GM10248 (cell line): ENCODE measurements around the gene RBBP8NL.

Experiments used
- CTCF ChIA-PET: fragments of 300-600 bp; sonication (Branson Sonifier 250); formaldehyde crosslinking; extraction: SDS; loops from one replicate; lab custom pipeline; 2021; ENCODE audit warnings: antibody characterized with exemption; lab: Yijun Ruan, JAX
- POLR2A ChIA-PET: fragments of 350-650 bp; sonication (Branson Sonifier 250); formaldehyde crosslinking; extraction: SDS; loops from one replicate; lab custom pipeline; 2020; ENCODE audit warnings: antibody characterized with exemption; lab: Yijun Ruan, JAX
- DNase-seq: peaks from one replicate; pipeline ENCODE4 v3.0.0; 2012; ENCODE audit errors: extremely low spot score
- CTCF ChIP-seq: IDR thresholded peaks from 2 replicates; pipeline ENCODE4 v1.5.1; 2012; ENCODE audit warnings: mild to moderate bottlenecking, low read depth; ENCODE audit errors: extremely low read depth, missing control alignments, control extremely low read depth

Gene RBBP8NL

GRCh38 chr20:62412194-62413024 is 14.9 kb downstream of the RBBP8NL start:
- DNase-seq, result no peak
- CTCF ChIA-PET, result no interaction called here
- no peak for TF ChIP-seq CTCF
- POLR2A ChIA-PET, result no interaction called here

- CTCF ChIA-PET, result interaction anchor here (1.5 to 2.7 kb wide), 6 partner anchors 12 to 205 kb away, joined by 3 to 12 read pairs (median 6); partner anchors contain the start of gene ADRM1
- TF ChIP-seq CTCF, result no peak
- POLR2A ChIA-PET, result no interaction called here
- DNase-seq, result no peak
Observed at GRCh38 chr20:62411479-62412193, 15.7 kb downstream of the RBBP8NL start.

- ChIA-PET POLR2A (interaction anchor here (0.5 kb wide), 1 partner anchor 31 kb away, joined by 3 read pairs; no protein-coding TSS in a partner anchor), CTCF (interaction anchor here (1.0 to 2.7 kb wide), 12 partner anchors 8 to 213 kb away, joined by 3 to 12 read pairs (median 4); partner anchors contain the start of gene ADRM1)
- no peak for DNase-seq
- no peak for TF ChIP-seq CTCF
Observed at GRCh38 chr20:62410746-62411478, 16.4 kb downstream of the RBBP8NL start.

GRCh38 chr20:62409931-62410745 is 17.2 kb downstream of the RBBP8NL start:
- CTCF ChIA-PET, result interaction anchor here (0.7 to 2.7 kb wide), 15 partner anchors 9 to 382 kb away, joined by 3 to 12 read pairs (median 4); partner anchors contain the start of gene ADRM1
- POLR2A ChIA-PET, result interaction anchor here (0.5 kb wide), 1 partner anchor 30 kb away, joined by 3 read pairs; no protein-coding TSS in a partner anchor
- peak; percentile 62 for DNase-seq
- TF ChIP-seq CTCF, result peak; percentile 65

GRCh38 chr20:62409086-62409853 is 18.1 kb downstream of the RBBP8NL start:
- no peak for TF ChIP-seq CTCF
- no peak for DNase-seq
- POLR2A ChIA-PET, result no interaction called here
- CTCF ChIA-PET, result interaction anchor here (0.7 to 2.7 kb wide), 10 partner anchors 14 to 399 kb away, joined by 3 to 12 read pairs (median 6); partner anchors contain the start of gene ADRM1
